Measurements from ENCODE around the gene PRRT3. TPM values are rescaled to one million over a fixed set of nuclear protein-coding genes. Genes with fewer than 3 reads are reported as not detected.

Gene PRRT3
- polyA plus RNA-seq, 1 of the 3 experiments (the other 2 are of a cell fraction): 5.5 TPM

- 54% methylated on average over 13 of the region's 19 CpGs for WGBS (ENCODE audit: low lambda C conversion rate)
- peak within 1 kb of the TSS; percentile 48 to 55 for H3K4me3 ChIP-seq (ENCODE audit: low read depth in 2 of 2, low read length in 1 of 2)
- H2AFZ ChIP-seq (ENCODE audit: low read depth): peak within 1 kb of the TSS; percentile 93; the same call in 1 of the 2 replicates
- H3F3A ChIP-seq (replicated peaks; ENCODE audit: insufficient read depth): peaks cover 6% of the 10 kb centered on the region
- ChIA-PET CTCF (interaction anchor here (0.6 to 3.7 kb wide), 3 partner anchors 9 to 201 kb away, joined by 3 to 31 read pairs (median 5); partner anchors contain the start of gene CRELD1), POLR2A (no interaction called here)
- peak within 1 kb of the TSS; percentile 55 to 60; a peak in 3 of 4 replicates for H3K27ac ChIP-seq (ENCODE audit: low read depth in 2 of 2, low read length in 1 of 2)
- no peaks in the 10 kb centered on the region for H4K20me1 ChIP-seq (ENCODE audit: insufficient read depth)
- peak within 1 kb of the TSS; percentile 44 for H3K9ac ChIP-seq
- H3K27me3 ChIP-seq (ENCODE audit: insufficient read depth): no peaks in the 10 kb centered on the region
- DNase-seq: peak; percentile 70
- H3K4me1 ChIP-seq (ENCODE audit: control insufficient read depth in 1 of 2, insufficient read depth in 2 of 2, low read depth in 1 of 2, low read length in 1 of 2): peaks cover 6 to 44% of the 10 kb centered on the region in 2 experiments; a peak in 3 of 4 replicates
- no peaks in the 10 kb centered on the region for H3K9me3 ChIP-seq
- no peaks in the 10 kb centered on the region for H3K9me2 ChIP-seq
- H3K36me3 ChIP-seq (replicated peaks in 1 of 2; ENCODE audit: control insufficient read depth in 1 of 2, insufficient read depth in 2 of 2, low read length in 1 of 2): no peaks in the 10 kb centered on the region
- TF ChIP-seq MXI1 (IDR thresholded peaks at IDR 0.05; ENCODE audit: low read depth, low read length): no peak
- TF ChIP-seq MEF2A (IDR thresholded peaks at IDR 0.05; ENCODE audit: borderline replicate concordance, low read depth): no peak
- peak; percentile 48 for TF ChIP-seq POLR2AphosphoS5 (IDR thresholded peaks at IDR 0.05; ENCODE audit: low read depth, low read length)
- no peak for TF ChIP-seq FOSL2 (IDR thresholded peaks at IDR 0.05; ENCODE audit: borderline replicate concordance, low read depth)
- TF ChIP-seq USF2 (IDR thresholded peaks at IDR 0.05; ENCODE audit: borderline replicate concordance, low read depth, low read length): no peak
- TF ChIP-seq MAX (IDR thresholded peaks at IDR 0.05; ENCODE audit: low read depth): 0 out of 2 replicates have a peak, but pooled peaks have one; percentile 26
- TF ChIP-seq TCF12 (IDR thresholded peaks at IDR 0.05): peak; percentile 7; the same call in 1 of the 2 replicates
- no peak for TF ChIP-seq IRF3 (IDR thresholded peaks at IDR 0.05; ENCODE audit: low read depth, low read length)
- no peak for TF ChIP-seq YY1 (IDR thresholded peaks at IDR 0.05; ENCODE audit: low read depth)
- TF ChIP-seq FOXJ3 (CRISPR knock-in tag; IDR thresholded peaks at IDR 0.05): no peak
- no peak for TF ChIP-seq FOXM1 (IDR thresholded peaks at IDR 0.05; ENCODE audit: low read depth)
- no peak for TF ChIP-seq EP300 (IDR thresholded peaks at IDR 0.05; ENCODE audit: borderline replicate concordance in 1 of 2, low read depth in 1 of 2, low read length in 1 of 2)
- no peaks in the 10 kb centered on the region for H3K79me2 ChIP-seq (ENCODE audit: insufficient read depth)
- peak within 1 kb of the TSS; percentile 86 for H3K4me2 ChIP-seq
Observed at GRCh38 chr3:9916734-9917680, 35.2 kb downstream of the PRRT3 start, which contains the start of gene IL17RC. Gene IL17RC (plus strand): TSS chr3:9917098. CDS start chr3:9917316, 218 bp downstream.

GRCh38 chr3:9916346-9916733 lies 35.9 kb downstream of the PRRT3 start:
- Histone ChIP-seq H3K27me3 (ENCODE audit: insufficient read depth) (no peaks in the 10 kb centered on the region), H3K9me3 (no peaks in the 10 kb centered on the region), H4K20me1 (ENCODE audit: insufficient read depth) (no peaks in the 10 kb centered on the region), H3K4me2 (peak overlapping the region; percentile 86), H3K4me1 (ENCODE audit: control insufficient read depth in 1 of 2, insufficient read depth in 2 of 2, low read depth in 1 of 2, low read length in 1 of 2) (peaks cover 6 to 44% of the 10 kb centered on the region in 2 experiments; a peak in 3 of 4 replicates), H3K36me3 (replicated peaks in 1 of 2; ENCODE audit: control insufficient read depth in 1 of 2, insufficient read depth in 2 of 2, low read length in 1 of 2) (no peaks in the 10 kb centered on the region), H3K4me3 (ENCODE audit: low read depth in 2 of 2, low read length in 1 of 2) (peak overlapping the region; percentile 48 to 55; a peak in 3 of 4 replicates), H3F3A (replicated peaks; ENCODE audit: insufficient read depth) (peaks cover 6% of the 10 kb centered on the region), H3K9me2 (no peaks in the 10 kb centered on the region), H3K9ac (peak overlapping the region; percentile 44; the same call in 1 of the 2 replicates), H2AFZ (ENCODE audit: low read depth) (no peak overlapping the region), H3K27ac (ENCODE audit: low read depth in 2 of 2, low read length in 1 of 2) (peak overlapping the region; percentile 36 to 55; a peak in 3 of 4 replicates), H3K79me2 (ENCODE audit: insufficient read depth) (no peaks in the 10 kb centered on the region)
- POLR2A ChIA-PET: no interaction called here
- DNase-seq: no peak
- WGBS (ENCODE audit: low lambda C conversion rate): 77% methylated on average over 7 of the region's 7 CpGs
- CTCF ChIA-PET: interaction anchor here (1.5 to 3.7 kb wide), 2 partner anchors 10 to 16 kb away, joined by 5 to 31 read pairs; partner anchors contain the start of gene CRELD1
- no peak for TF ChIP-seq REST (IDR thresholded peaks at IDR 0.05; ENCODE audit: low read depth, low read length)
- no peak for TF ChIP-seq PBX3 (IDR thresholded peaks at IDR 0.05)
- TF ChIP-seq GATA2 (CRISPR knock-in tag; IDR thresholded peaks at IDR 0.05): no peak
- no peak for TF ChIP-seq POLR2AphosphoS5 (IDR thresholded peaks at IDR 0.05; ENCODE audit: low read depth, low read length)
- no peak for TF ChIP-seq ELF1 (IDR thresholded peaks at IDR 0.05)
- no peak for TF ChIP-seq USF2 (IDR thresholded peaks at IDR 0.05; ENCODE audit: borderline replicate concordance, low read depth, low read length)
- TF ChIP-seq TAF1 (IDR thresholded peaks at IDR 0.05; ENCODE audit: borderline replicate concordance, low read depth, low read length): no peak

All from SK-N-SH (cell line).